BE2C (cell line): ENCODE measurements around the gene MTCL1.

ENCODE experiments used
- DNase-seq: peaks from one replicate; pipeline ENCODE4 v3.0.0-alpha.2; 2020
- H3K27me3 ChIP-seq: fragments of 250-450 bp; sonication (Bioruptor Pico); 2 replicates; pipeline ENCODE4 v1.5.1; 2020; ENCODE audit warnings: mild to moderate bottlenecking
- H3K36me3 ChIP-seq: fragments of 250-450 bp; sonication (Bioruptor Pico); 2 replicates; pipeline ENCODE4 v1.5.1; 2020; ENCODE audit warnings: mild to moderate bottlenecking
- H3K4me1 ChIP-seq: fragments of 250-450 bp; sonication (Bioruptor Pico); 2 replicates; pipeline ENCODE4 v1.5.1; 2020
- H3K4me3 ChIP-seq: 2 replicates; pipeline ENCODE4 v1.5.1; 2011; ENCODE audit warnings: low read depth, low read length
- H3K9me3 ChIP-seq: fragments of 250-450 bp; sonication (Bioruptor Pico); 2 replicates; pipeline ENCODE4 v1.5.1; 2020
- CTCF ChIP-seq: IDR thresholded peaks from 2 replicates; pipeline ENCODE4 v1.5.1; 2012; ENCODE audit warnings: mild to moderate bottlenecking, low read depth, low read length

The MTCL1 gene

GRCh38 chr18:8726963-8727705 lies 21.8 kb downstream of the MTCL1 start:
- no peak for TF ChIP-seq CTCF
- no peaks in the 10 kb centered on the region for H3K9me3 ChIP-seq
- H3K4me3 ChIP-seq: no peak overlapping the region
- H3K36me3 ChIP-seq: no peaks in the 10 kb centered on the region; the same call in 1 of the 2 replicates
- DNase-seq: no peak
- H3K4me1 ChIP-seq: peaks cover 8% of the 10 kb centered on the region
- H3K27me3 ChIP-seq: no peaks in the 10 kb centered on the region

GRCh38 chr18:8730080-8730827 lies 24.9 kb downstream of the MTCL1 start:
- H3K36me3 ChIP-seq: no peaks in the 10 kb centered on the region; the same call in 1 of the 2 replicates
- peak; percentile 72 for DNase-seq
- H3K27me3 ChIP-seq: no peaks in the 10 kb centered on the region
- H3K4me1 ChIP-seq: peaks cover 8% of the 10 kb centered on the region
- H3K9me3 ChIP-seq: no peaks in the 10 kb centered on the region
- H3K4me3 ChIP-seq: no peak overlapping the region
- no peak for TF ChIP-seq CTCF

GRCh38 chr18:8732442-8733360 lies 27.3 kb downstream of the MTCL1 start:
- TF ChIP-seq CTCF: no peak
- no peak for DNase-seq

GRCh38 chr18:8734496-8734895 lies 29.1 kb downstream of the MTCL1 start:
- H3K27me3 ChIP-seq: no peaks in the 10 kb centered on the region
- no peak for TF ChIP-seq CTCF
- no peaks in the 10 kb centered on the region; the same call in 1 of the 2 replicates for H3K36me3 ChIP-seq
- DNase-seq: no peak
- H3K4me1 ChIP-seq: peaks cover 8% of the 10 kb centered on the region
- H3K9me3 ChIP-seq: no peaks in the 10 kb centered on the region
- no peak overlapping the region for H3K4me3 ChIP-seq

More at GRCh38 chr18:8732442-8733360, 27.3 kb downstream of the MTCL1 start:
- no peaks in the 10 kb centered on the region for H3K27me3 ChIP-seq
- no peaks in the 10 kb centered on the region; the same call in 1 of the 2 replicates for H3K36me3 ChIP-seq
- H3K9me3 ChIP-seq: no peaks in the 10 kb centered on the region
- peaks cover 8% of the 10 kb centered on the region for H3K4me1 ChIP-seq
- H3K4me3 ChIP-seq: no peak overlapping the region

GRCh38 chr18:8735274-8735673 lies 29.9 kb downstream of the MTCL1 start:
- Histone ChIP-seq H3K9me3 (no peaks in the 10 kb centered on the region), H3K4me1 (peaks cover 3% of the 10 kb centered on the region; the same call in 1 of the 2 replicates), H3K36me3 (no peaks in the 10 kb centered on the region; the same call in 1 of the 2 replicates), H3K4me3 (no peak overlapping the region), H3K27me3 (no peaks in the 10 kb centered on the region)
- no peak for DNase-seq
- TF ChIP-seq CTCF: no peak
